Suprapubic skin (tissue), 4 donors: ENCODE data around the gene THY1. TPM values are rescaled to one million over a fixed set of nuclear protein-coding genes. Genes with fewer than 3 reads are reported as not detected.
"Not testable (repeated sequence)": the region's sequence is repeated elsewhere in the genome, so short reads cannot be mapped to it uniquely, and the experiment has no call there.

ENCODE experiments used
- DNase-seq, 2 donors: peaks; one replicate each; pipeline ENCODE4 v3.0.0-alpha.2; 2019; ENCODE audit warnings: low spot score in 2 of 2
- H3K27ac ChIP-seq: fragments of 200-600 bp; sonication (generic); one replicate; pipeline ENCODE4 v1.5.1; 2019
- H3K27me3 ChIP-seq: fragments of 200-600 bp; sonication (generic); one replicate; pipeline ENCODE4 v1.5.1; 2019
- H3K36me3 ChIP-seq: fragments of 200-600 bp; sonication (generic); one replicate; pipeline ENCODE4 v1.5.1; 2019
- H3K4me1 ChIP-seq: fragments of 200-600 bp; sonication (generic); one replicate; pipeline ENCODE4 v1.5.1; 2019
- H3K4me3 ChIP-seq: fragments of 200-600 bp; sonication (generic); one replicate; pipeline ENCODE4 v1.5.1; 2019; ENCODE audit warnings: mild to moderate bottlenecking
- H3K9me3 ChIP-seq: fragments of 200-600 bp; sonication (generic); one replicate; pipeline ENCODE4 v1.5.1; 2019
- CTCF ChIP-seq, 2 donors: fragments of 200-600 bp in 1 of 2; fragments of 450-650 bp in 1 of 2; sonication (generic) in 1 of 2; IDR thresholded peaks; one replicate each; pipeline ENCODE4 v1.5.1; 2016 to 2019; ENCODE audit warnings: antibody characterized with exemption in 2 of 2, mild to moderate bottlenecking in 1 of 2, moderate library complexity in 1 of 2
- EP300 ChIP-seq: sonication (generic); formaldehyde crosslinking; IDR thresholded peaks from one replicate; pipeline ENCODE4 v1.6.1; 2017; ENCODE audit warnings: antibody characterized with exemption
- POLR2A ChIP-seq, 2 donors: fragments of 450-650 bp; IDR thresholded peaks; one replicate each; pipeline ENCODE4 v1.6.1; 2017; ENCODE audit warnings: antibody characterized with exemption in 2 of 2, mild to moderate bottlenecking in 2 of 2, moderate library complexity in 2 of 2
- POLR2AphosphoS5 ChIP-seq, 3 donors: sonication (generic); formaldehyde crosslinking; IDR thresholded peaks; one replicate each; pipeline ENCODE4 v1.6.1; 2017; ENCODE audit warnings: antibody characterized with exemption in 3 of 3
- WGBS: methylation state at CpG from one replicate; pipeline ENCODE4 v1.1.5; 2018; 5-methylcytosine and 5-hydroxymethylcytosine counted together
- total RNA-seq, 4 donors: library from RNA; depleted of rRNA; stranded (reverse); fragments of >200 nt; gene quantifications; one replicate each; pipeline ENCODE4 v1.1.0, GENCODE V29; 2016

Gene THY1
- total RNA-seq, 4 donors from 2014 or later = 3.5 to 18.8 (median 6.9) TPM

GRCh38 chr11:119438599-119438998 is 15.6 kb upstream of the THY1 start:
- no peak overlapping the region for H3K4me3 ChIP-seq
- no peak for DNase-seq
- H3K4me1 ChIP-seq = no peaks in the 10 kb centered on the region
- no peaks in the 10 kb centered on the region for H3K36me3 ChIP-seq
- no peaks in the 10 kb centered on the region for H3K9me3 ChIP-seq
- WGBS = 63% methylated on average over 4 of the region's 5 CpGs
- TF ChIP-seq CTCF (IDR thresholded peaks at IDR 0.05) = no peak
- H3K27ac ChIP-seq = no peak overlapping the region
- no peaks in the 10 kb centered on the region for H3K27me3 ChIP-seq

GRCh38 chr11:119437521-119437920 is 14.5 kb upstream of the THY1 start:
- WGBS = 94% methylated on average over 5 of the region's 5 CpGs
- H3K27ac ChIP-seq, H3K9me3 ChIP-seq, H3K4me3 ChIP-seq, H3K36me3 ChIP-seq, DNase-seq, H3K27me3 ChIP-seq: not testable (repeated sequence)
- peaks cover 10% of the 10 kb centered on the region for H3K4me1 ChIP-seq

GRCh38 chr11:119436711-119437110 is 13.7 kb upstream of the THY1 start:
- DNase-seq = no peak
- 92% methylated on average over 2 of the region's 2 CpGs for WGBS
- H3K27me3 ChIP-seq = peaks cover 3% of the 10 kb centered on the region
- no peak overlapping the region for H3K4me3 ChIP-seq
- no peak for TF ChIP-seq CTCF (IDR thresholded peaks at IDR 0.05)
- no peak for TF ChIP-seq EP300
- TF ChIP-seq POLR2A (IDR thresholded peaks at IDR 0.05) = no peak
- no peak for TF ChIP-seq POLR2AphosphoS5 (IDR thresholded peaks at IDR 0.05)
- no peak overlapping the region for H3K27ac ChIP-seq
- H3K9me3 ChIP-seq = no peaks in the 10 kb centered on the region
- H3K36me3 ChIP-seq = no peaks in the 10 kb centered on the region
- peaks cover 18% of the 10 kb centered on the region for H3K4me1 ChIP-seq

GRCh38 chr11:119436093-119436492 is 13.1 kb upstream of the THY1 start:
- DNase-seq = no peak
- H3K4me3 ChIP-seq = no peak overlapping the region
- H3K27ac ChIP-seq = no peak overlapping the region
- TF ChIP-seq POLR2AphosphoS5 (IDR thresholded peaks at IDR 0.05) = no peak
- no peak for TF ChIP-seq EP300
- H3K36me3 ChIP-seq = no peaks in the 10 kb centered on the region
- peaks cover 3% of the 10 kb centered on the region for H3K27me3 ChIP-seq
- 92% methylated on average over 7 of the region's 7 CpGs for WGBS
- peaks cover 18% of the 10 kb centered on the region for H3K4me1 ChIP-seq
- H3K9me3 ChIP-seq = no peaks in the 10 kb centered on the region

GRCh38 chr11:119434591-119435330 is 11.8 kb upstream of the THY1 start:
- H3K4me3 ChIP-seq = no peak overlapping the region
- DNase-seq = no peak
- no peaks in the 10 kb centered on the region for H3K9me3 ChIP-seq
- 79% methylated on average over 1 of the region's 1 CpG for WGBS
- H3K36me3 ChIP-seq = no peaks in the 10 kb centered on the region
- H3K27me3 ChIP-seq = peaks cover 3% of the 10 kb centered on the region
- H3K27ac ChIP-seq = no peak overlapping the region
- peaks cover 18% of the 10 kb centered on the region for H3K4me1 ChIP-seq
- TF ChIP-seq POLR2A (IDR thresholded peaks at IDR 0.05) = no peak
- no peak for TF ChIP-seq EP300
- no peak for TF ChIP-seq POLR2AphosphoS5 (IDR thresholded peaks at IDR 0.05)
- no peak for TF ChIP-seq CTCF (IDR thresholded peaks at IDR 0.05)

GRCh38 chr11:119433358-119433725 is 10.4 kb upstream of the THY1 start:
- Histone ChIP-seq H3K9me3 (no peaks in the 10 kb centered on the region), H3K36me3 (no peaks in the 10 kb centered on the region), H3K27me3 (peaks cover 3% of the 10 kb centered on the region), H3K4me1 (peaks cover 18% of the 10 kb centered on the region), H3K27ac (peak overlapping the region; percentile 23), H3K4me3 (peak overlapping the region; percentile 8)
- no peak for TF ChIP-seq POLR2AphosphoS5 (IDR thresholded peaks at IDR 0.05)
- no peak for TF ChIP-seq POLR2A (IDR thresholded peaks at IDR 0.05)
- TF ChIP-seq EP300 = no peak
- TF ChIP-seq CTCF (IDR thresholded peaks at IDR 0.05) = no peak
- DNase-seq = no peak
- WGBS = 33% methylated on average over 1 of the region's 1 CpG
